GM19351 (cell line): ENCODE data around the gene CPB2.

Experiments
- ATAC-seq: cut with Tn5 transposase; IDR thresholded peaks from one replicate; pipeline ENCODE4 v1.9.1; 2021; ENCODE audit warnings: mild to moderate bottlenecking, moderate library complexity; ENCODE audit not compliant: unreplicated experiment

The CPB2 gene

DNA sequence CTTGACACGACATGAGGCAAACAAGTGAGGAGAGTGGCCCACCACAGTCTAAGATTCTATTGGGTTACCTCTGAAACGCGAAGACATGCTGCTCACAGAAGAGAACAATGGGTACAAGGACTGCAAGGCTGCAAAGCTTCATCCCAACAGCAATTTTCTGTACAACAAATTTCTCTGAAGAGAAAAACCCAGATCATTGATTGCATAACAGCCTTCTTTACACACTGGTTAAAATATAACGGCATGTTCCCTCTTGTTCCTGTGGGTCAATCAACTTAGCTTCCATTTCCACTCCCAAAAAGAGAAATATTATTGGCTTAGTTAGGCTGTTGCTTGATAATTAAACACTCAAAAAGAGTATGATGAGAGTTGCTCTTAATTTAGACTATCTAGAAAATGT, at the start of gene CPB2:
TSS of gene CPB2 (minus strand) at position 166 of the 400 bp plus-strand sequence. CDS start at position 142, 24 bp downstream.
- ATAC-seq, result no peak

- no peak for ATAC-seq
Observed at GRCh38 chr13:46154136-46154801, 49.4 kb upstream of the CPB2 start.

DNA sequence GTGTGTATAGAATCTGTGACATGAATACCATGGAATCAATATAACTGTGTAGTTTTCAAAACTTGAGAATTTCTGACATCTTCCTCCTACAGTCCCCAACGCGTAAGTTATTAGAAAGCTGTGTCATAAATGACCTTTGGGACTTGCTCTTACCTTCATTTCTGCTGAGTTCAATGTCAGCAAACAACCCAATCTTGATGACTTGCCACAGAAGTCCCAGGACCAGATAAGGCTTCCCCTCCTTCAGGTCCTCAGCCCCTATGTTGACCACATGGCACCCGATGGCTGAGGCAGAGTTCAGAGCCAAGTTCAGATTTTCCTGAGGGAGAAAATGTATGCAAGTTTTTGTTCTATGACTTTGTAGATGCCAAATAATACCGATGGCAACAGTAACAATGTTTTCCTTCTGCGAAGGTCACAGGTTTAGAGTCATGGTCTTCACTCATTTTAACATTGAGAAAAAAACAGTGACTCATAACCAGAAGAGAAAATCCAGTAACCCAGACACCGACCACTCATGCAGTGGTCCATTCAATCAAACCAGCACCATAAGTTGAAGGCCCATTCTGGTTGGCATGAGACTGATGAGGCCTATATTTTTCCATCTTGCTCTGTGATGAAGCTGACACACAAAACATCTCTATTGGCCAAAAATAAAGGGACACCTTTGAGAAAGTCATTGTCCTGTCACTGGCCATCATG, 47.9 kb upstream of the CPB2 start:
- no peak for ATAC-seq

DNA sequence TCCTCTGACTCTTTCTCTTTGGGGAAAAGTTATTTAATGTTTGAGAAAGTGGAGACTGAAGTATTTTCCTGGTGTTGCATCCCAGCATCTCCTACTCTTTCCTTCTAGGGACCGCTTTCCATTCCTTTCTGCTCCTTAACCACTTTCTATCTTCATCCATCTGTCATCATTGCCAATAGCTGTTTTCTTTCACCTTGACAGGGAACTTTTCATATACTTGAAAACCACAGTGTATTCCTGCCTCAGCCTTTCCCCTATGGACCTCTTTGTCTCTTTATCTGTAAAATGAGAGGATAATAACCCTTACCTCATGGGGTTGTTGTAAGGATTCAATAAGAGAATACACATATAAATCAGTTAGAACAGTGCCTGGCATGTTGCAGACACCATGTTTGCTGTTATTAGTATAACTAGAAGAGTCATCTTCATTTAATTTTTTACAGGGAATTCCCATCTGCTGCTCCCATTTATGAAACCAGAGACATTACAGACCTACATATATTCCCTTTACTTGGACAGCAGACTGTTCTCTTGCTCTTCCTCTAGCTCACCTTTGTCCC, 45.4 kb upstream of the CPB2 start:
- ATAC-seq, result no peak

- ATAC-seq, result no peak
Observed at GRCh38 chr13:46149272-46150133, 44.7 kb upstream of the CPB2 start.

GRCh38 chr13:46146898-46147297, 42.1 kb upstream of the CPB2 start:
- no peak for ATAC-seq

- no peak for ATAC-seq
Observed at GRCh38 chr13:46145950-46146349, 41.1 kb upstream of the CPB2 start.

- ATAC-seq, result no peak
Observed at GRCh38 chr13:46145135-46145534, 40.3 kb upstream of the CPB2 start.

DNA sequence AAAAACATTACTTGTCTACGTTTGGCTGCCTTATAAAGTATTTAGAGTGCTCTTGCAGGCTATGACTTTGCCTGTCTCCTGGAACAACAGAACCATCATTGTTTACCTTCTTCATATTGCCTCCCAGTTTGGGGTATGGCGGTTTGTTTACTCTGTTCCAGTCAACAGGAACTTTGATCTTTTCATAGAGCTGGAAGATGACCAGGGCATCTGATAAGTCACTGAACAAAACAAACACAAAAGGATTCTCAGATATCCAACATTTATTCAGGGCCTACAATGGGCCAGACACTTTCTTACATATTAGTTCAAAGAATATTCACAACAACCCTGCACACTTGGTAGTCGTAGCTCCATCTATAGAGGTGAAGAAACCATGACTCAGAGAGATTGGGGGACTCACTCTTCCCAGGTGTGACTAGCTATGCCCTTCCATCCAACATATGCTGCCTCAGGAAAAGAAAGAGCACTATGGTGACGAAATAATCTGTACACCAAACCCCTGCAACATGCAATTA, 38.4 kb upstream of the CPB2 start:
- ATAC-seq, result no peak

DNA sequence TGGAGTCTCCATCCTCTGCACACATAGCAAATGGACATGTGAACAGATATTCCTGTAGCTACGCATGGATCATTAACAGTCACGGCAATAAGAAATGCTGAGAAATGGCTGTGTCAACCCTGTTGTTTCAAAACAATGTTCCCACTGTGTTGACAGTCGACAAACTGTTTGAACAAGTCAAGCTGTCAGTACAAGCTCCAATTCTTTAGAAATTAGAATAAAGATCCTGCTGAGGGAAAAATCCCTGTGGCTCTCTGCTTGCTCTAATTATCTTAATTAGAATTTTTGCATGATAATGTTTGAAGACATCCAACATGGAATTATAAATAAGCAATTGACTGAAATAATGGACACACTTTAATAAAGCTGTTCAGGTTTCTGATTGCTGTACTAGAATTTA, 37.9 kb upstream of the CPB2 start:
- no peak for ATAC-seq

GRCh38 chr13:46140044-46140443, 35.2 kb upstream of the CPB2 start:
- ATAC-seq, result no peak

- ATAC-seq, result no peak
Observed at GRCh38 chr13:46137627-46138317, 32.9 kb upstream of the CPB2 start.

DNA sequence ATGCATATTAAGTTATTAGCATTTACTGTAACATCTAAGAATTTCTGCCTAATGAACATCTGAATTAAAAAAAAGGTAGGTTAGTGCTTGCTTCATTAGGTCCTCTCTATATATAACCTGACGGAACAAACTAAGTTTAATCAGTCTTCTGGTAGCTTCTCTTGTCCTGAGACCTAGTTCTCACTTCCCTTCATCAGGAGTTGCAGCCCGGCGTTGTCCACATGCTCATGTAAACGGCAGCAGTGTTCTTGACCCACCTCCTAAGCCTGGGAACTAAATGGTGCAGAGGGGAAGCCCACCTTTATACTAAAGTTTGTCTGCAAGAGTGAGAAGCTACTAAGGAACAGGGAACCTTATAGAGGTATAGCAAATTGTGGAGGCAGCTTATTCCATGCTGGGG, 31.9 kb upstream of the CPB2 start:
- ATAC-seq, result no peak

DNA sequence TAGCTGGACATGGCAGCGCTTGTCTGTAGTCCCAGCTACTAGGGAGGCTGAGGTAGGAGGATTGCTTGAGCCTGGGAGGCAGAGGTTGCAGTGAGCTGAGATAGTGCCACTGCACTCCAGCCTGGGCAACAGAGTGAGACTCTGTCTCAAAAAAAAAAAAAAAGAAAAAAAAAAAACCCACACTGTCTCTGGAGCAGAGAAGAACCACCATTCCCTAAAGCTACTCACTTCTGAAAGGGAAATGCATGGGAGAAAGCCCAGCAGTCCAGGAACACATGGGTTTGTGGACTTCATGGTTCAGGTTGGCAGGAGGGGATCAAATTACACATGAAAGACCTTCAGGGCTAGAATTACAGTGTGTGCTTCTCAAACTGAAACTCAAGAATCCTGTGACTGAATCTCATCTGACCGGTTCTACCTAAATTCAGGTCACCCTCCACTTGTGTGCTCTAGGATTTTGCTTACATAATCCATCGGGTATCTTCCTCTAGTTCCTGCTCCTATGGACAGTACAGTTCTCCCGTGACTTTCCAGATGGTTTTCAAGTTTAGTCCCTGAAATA, 30.2 kb upstream of the CPB2 start:
- ATAC-seq, result no peak

DNA sequence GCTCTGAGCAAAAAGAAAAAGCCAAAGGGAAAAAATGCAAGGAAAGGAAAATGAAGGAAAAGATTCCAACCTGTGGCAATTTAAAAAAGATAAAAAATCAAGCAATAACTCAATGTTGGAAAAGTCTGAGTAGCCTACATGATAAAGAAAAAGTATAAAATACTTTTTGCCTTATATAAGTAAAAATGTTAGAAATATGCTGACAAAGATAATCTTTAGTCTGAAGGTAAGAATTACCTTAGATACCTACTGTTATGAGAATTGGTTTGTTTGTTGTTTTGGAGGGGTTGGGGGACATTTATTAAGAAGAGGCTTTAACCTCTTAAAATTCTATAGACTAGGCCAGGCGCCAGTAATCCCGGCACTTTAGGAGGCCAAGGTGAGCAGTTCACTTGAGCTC, 29.7 kb upstream of the CPB2 start:
- ATAC-seq, result no peak

- no peak for ATAC-seq
Observed at GRCh38 chr13:46132109-46132508, 27.3 kb upstream of the CPB2 start.

- no peak for ATAC-seq
Observed at GRCh38 chr13:46131705-46132104, 26.9 kb upstream of the CPB2 start.

- ATAC-seq, result no peak
Observed at GRCh38 chr13:46129955-46130618, 25.3 kb upstream of the CPB2 start.

GRCh38 chr13:46129124-46129523, 24.3 kb upstream of the CPB2 start:
- no peak for ATAC-seq
